Esophagus mucosa (tissue), 1 donor: ENCODE results near the gene TRAPPC13. TPM values are rescaled to one million over a fixed set of nuclear protein-coding genes. Genes with fewer than 3 reads are reported as not detected.

Source experiments
- ATAC-seq: fragments of 200-7000 bp; cut with Tn5 transposase; one replicate; pipeline ENCODE4 v1.9.1; 2020
- total RNA-seq: library from RNA; stranded (reverse); gene quantifications from one replicate; pipeline ENCODE4 v1.2.4, GENCODE V29; 2023
- donor health status: DM: yes; HTN: yes; CAD: no.

Gene TRAPPC13
- total RNA-seq, 1 donor from 2014 or later = 18.9 TPM

DNA sequence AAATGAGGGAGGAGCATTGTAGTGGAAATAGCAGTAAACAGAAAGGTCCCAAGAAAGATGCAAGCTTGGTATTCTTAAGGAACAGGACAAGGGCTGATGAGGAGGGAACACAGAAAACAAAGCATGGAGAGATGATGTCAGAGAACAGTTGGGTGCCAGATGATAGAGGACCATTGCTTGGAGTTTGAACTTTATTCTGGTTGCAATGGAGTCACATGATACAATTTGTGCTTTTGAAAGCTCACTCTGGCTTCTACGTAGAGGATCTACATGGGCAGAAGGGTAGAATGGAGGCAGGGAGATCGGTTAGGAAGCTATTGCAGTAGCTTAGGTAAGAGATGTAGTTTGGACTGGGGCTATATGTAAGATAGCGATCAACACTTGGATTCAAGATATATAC lies 57.3 kb downstream of the TRAPPC13 start:
- no peak for ATAC-seq

DNA sequence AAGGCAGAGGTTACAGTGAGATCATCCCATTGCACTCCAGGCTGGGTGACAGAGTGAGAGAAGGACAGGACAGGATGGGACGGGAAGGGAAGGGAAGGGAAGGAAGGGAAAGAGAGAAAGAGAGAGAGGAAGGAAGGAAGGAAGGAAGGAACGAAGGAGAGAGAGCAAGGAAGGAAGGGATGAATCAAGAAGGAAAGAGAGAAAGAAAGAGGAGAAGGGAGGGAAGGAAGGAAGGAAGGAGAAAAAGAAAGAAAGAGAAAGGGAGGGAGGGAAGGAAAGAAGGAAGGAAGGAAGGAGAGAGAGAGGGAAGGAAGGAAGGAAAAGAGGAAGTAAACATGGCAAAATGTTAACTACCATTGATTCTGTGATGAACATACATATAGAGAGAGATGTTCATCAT lies 68.3 kb downstream of the TRAPPC13 start:
- no peak for ATAC-seq

DNA sequence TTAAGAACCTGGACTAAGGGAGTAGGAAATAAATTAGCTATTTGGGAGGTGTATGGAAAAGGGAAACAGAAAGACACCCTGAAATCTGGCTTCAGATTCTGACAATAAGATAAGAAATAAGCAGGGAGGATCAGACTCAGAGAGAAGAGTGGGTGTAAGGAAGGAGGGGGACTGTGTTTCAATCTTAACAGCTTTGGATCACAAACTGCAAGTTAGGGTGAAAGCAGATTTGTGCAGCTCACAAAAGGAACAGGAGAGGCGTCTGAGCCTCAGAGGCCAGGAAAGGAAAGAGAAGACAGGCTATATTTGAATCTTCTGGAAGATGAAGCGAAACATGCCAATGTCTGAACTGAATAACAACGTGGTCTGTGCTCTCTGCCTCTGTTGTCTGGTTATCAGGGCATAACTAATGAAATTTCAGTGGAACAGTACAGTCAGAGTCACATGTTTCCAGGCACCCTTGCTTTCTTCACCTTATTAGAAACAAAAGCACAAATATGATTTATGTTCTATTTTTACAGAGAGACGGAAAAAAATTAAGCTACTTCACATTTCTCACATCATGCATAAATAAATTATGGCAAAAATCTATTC lies 70.4 kb downstream of the TRAPPC13 start:
- no peak for ATAC-seq

DNA sequence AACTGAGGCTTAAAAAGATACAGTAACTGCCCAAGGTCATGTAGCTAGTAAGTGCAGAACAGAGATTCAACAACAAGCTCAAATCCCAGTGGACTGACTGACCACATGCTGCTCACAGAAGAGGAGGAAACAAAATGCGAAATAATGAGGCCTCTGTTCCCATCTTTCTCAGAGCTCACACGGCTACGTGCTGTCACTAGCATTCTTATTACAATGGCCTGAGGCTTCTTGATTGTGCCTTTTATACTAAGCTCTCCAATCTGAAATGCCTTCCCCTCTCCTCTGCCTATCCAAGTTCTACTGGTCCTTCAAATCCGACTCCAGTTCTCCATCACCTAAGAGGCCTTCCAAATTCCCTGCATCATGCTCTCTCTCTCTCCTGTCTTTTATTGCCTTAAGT lies 71.1 kb downstream of the TRAPPC13 start:
- no peak for ATAC-seq

DNA sequence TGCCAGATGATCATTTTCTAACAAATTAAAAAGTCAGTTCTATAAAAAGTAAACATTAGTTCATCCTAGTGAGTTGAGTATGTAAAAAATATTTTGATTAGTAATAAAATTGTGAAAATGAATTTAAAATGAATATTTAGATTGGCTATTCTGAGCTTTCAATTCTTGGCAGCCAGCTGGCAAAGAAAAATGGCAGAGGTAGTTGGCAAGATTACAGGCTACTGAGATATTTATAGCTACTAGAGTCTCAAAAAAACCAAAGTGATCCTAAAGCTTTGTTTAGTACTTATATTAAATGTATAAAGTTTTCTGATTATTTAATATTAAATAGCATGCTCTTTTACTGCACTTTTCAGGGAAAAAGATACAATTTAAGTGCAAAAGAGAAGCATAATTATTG lies 72.1 kb downstream of the TRAPPC13 start:
- ATAC-seq = no peak

DNA sequence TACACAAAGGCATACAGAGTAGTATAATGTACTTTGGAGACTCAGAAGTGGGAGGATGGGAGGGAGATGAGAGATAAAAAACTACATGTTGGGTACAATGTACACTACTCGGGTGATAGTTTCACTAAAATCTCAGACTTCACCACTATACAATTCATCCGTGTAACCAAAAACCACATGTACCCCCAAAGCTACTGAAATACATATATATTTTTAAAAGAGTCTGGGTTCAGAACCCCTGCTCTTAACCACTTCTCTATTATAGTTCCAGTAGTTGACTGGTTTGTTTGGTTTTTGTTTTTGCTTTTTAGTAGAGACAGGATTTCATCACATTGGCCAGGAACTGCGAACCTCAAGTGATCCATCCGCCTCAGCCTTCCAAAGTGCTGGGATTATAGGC lies 74.5 kb downstream of the TRAPPC13 start:
- no peak for ATAC-seq

DNA sequence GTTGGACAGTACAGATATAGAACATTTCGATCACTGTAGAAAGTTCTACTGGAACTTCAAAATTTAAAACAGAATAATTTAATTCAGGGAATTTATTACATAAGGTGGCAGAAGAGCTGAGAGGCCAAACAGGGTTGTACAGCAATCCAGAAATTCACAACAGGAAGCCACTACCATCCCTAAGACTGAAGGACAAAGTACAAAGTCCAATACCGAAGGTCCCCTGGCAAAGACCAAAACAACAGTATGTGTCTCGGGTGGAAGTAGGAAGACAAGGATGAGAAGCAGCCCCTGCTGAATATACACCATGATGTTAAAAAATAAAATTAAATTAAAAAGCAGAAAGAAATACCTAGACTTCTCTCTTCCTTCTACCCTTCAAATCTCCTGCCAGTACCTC lies 77.2 kb downstream of the TRAPPC13 start:
- no peak for ATAC-seq

DNA sequence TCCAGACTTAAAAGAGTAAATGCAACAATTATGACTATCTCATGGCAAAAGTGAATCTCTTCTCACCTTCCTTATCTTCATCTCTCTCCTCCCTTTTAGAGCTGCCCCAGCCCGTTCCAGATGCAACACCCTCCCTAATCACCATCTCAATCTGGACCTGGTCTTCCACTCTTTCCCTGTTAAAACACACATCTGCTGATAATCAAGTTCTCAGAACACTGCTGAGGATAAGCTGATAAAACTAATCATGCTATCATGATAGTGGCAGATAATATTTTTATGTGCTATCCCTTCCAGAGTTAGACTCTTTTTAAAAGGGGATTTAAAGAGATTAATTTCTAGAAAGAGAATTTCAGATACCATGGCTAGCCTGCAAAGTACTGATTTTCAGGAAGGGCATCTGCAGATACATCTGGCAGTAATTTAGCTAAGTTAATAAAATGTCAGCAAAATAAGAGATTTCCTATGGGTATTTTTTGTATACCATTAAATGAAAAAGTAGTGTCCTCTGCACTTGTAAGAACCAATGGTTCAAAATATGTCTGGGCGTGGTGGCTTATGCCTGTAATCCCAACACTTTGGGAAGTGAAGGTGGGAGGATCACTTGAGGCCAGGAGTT lies 79.9 kb downstream of the TRAPPC13 start:
- ATAC-seq = no peak

DNA sequence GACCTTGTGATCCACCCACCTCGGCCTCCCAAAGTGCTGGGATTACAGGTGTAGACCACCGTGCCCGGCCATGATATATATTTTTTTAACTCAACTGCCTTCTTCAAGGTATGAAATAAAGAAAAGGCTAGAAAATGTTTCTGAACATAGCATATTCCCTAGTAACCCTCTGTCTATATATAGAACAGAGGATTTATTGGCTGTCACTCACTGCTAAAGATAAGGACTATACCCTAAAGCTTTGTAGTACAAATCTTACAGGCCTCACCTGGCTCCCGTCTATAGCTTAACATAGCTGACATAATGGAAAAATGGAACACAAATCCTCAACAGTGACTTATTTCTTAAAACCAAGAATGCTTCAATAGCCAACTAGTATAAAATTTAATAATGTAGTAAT lies 82.8 kb downstream of the TRAPPC13 start:
- no peak for ATAC-seq

DNA sequence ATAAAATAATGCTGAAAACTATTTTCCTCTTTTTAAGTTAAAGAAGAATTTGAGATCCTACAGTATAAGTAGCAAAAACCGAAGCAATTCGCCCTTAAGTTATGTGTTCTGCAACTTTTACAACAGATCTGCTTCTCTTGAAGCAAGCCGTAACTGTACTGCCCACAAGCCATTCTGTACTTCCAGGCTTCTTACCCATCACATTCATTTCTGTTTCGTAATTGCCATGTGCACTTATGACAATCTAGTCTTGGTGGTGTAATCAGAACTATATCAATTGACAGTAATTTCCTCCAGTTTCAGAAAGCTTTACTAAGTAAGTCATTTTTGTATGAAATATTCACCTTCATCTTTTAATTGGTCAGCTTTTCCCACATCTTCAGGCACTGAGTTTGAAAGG lies 83.3 kb downstream of the TRAPPC13 start:
- no peak for ATAC-seq

Other genes starting within 250 kb of the TRAPPC13 start
- gene ADAMTS6, start 143.1 kb upstream of the TRAPPC13 start, total RNA-seq = 1.2 TPM
- 9.3 TPM for gene CENPK, start 61.9 kb upstream of the TRAPPC13 start, total RNA-seq
- gene PPWD1, start 61.7 kb upstream of the TRAPPC13 start, total RNA-seq = 16.6 TPM
- 4.8 TPM for gene TRIM23, start 694 bp upstream of the TRAPPC13 start, total RNA-seq
- 1.5 TPM for gene SHLD3, start within 50 bp of the TRAPPC13 start, total RNA-seq
- gene SGTB, start 97.1 kb downstream of the TRAPPC13 start, total RNA-seq = 1.9 TPM
- gene NLN, start 97.2 kb downstream of the TRAPPC13 start, total RNA-seq = 16.0 TPM